Hematopoietic multipotent progenitor cell treated with erythropoietin and hydrocortisone succinate and interleukin-3 and kit ligand, for 15 days (in vitro differentiated cells): ENCODE results near the gene PTGFRN.

ENCODE experiments used
- DNase-seq: peaks from one replicate; pipeline ENCODE4 v3.0.0-alpha.2; 2015; ENCODE audit warnings: low spot score

The PTGFRN gene

DNA sequence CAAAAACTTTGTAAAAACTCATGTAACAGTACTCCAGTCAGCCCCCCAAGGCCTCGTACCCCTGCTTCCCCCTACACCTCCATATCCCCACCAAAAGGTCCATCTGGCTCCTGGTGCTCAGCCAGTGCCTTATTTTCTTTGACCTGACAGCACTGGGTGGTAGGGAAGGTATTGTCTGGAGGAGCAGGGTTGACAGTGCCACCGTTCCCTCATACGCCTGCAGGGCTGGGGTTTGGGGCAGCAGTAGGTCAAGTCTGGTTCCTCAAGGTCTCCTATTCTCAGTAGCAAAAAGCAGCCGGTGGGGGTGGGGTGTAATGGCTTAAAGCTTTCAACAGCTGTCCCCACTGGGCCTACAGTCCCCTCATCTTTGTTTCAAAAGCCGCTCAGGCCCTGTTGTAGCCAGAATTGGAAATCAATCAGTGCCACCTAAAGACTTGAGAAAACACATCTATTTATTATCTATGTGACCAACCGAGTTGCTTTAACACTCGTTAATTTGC is 125.1 kb downstream of the PTGFRN start:
- DNase-seq = no peak

- DNase-seq = no peak
These were observed 126.3 kb downstream of the PTGFRN start for GRCh38 chr1:117036018-117036461.

GRCh38 chr1:117037802-117038201 is 128.1 kb downstream of the PTGFRN start:
- no peak for DNase-seq

DNA sequence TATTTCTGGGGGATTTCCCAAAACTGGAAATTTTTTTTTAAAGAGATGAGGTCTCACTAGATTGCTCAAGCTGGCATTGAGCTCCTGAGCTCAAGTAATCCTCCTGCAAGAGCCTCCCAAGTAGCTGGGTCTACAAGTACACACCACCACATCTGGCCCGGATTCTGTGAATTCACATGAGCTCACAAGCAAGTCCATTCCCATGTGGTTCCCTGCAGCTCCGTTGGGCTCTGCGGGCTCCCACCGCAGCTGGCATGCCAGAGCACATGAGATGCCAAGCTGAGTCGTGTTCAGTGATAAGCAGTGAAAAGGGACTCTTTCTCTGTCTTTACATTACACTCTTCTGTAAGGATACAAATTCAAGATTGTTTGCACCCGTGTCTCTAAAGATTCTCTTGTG is 128.5 kb downstream of the PTGFRN start:
- DNase-seq = no peak
